Measurements from ENCODE around the gene SP3. TPM values are rescaled to one million over a fixed set of nuclear protein-coding genes. Genes with fewer than 3 reads are reported as not detected.

SP3 gene
- total and polyA plus RNA-seq, 9 of the 15 experiments (the other 6 are each of a cell fraction or from before 2014, with no cell fraction given), result 12.0 to 106 (median 74.9) TPM

- TF ChIP-seq TCF15 (CRISPR knock-in tag; IDR thresholded peaks at IDR 0.05) (no peak), TEAD4 (IDR thresholded peaks at IDR 0.05; ENCODE audit: low read length) (peak; percentile 96), TEAD4 (CRISPR knock-in tag; IDR thresholded peaks at IDR 0.05; ENCODE audit: borderline replicate concordance) (no peak), ATF7 (IDR thresholded peaks at IDR 0.05) (peak; percentile 72; the same call in 1 of the 2 replicates), POLR2AphosphoS2 (IDR thresholded peaks at IDR 0.05; ENCODE audit: low read length) (no peak), ZNF24 (IDR thresholded peaks at IDR 0.05) (peak; percentile 86), ETV5 (CRISPR knock-in tag; IDR thresholded peaks at IDR 0.05; ENCODE audit: low read depth) (no peak; the same call in 1 of the 2 replicates), ZBTB7A (IDR thresholded peaks at IDR 0.05; ENCODE audit: borderline replicate concordance, control insufficient read depth, low read depth, low read length) (no peak), NEUROD1 (IDR thresholded peaks at IDR 0.05; ENCODE audit: borderline replicate concordance, low read depth, low read length, partially characterized antibody) (no peak), HDAC1 (IDR thresholded peaks at IDR 0.05) (no peak), TSC22D4 (tag; IDR thresholded peaks at IDR 0.05) (no peak), PHF20 (IDR thresholded peaks at IDR 0.05; ENCODE audit: partially characterized antibody) (no peak), ARID1B (IDR thresholded peaks at IDR 0.05) (peak; percentile 97), PHF21A (IDR thresholded peaks at IDR 0.05; ENCODE audit: borderline replicate concordance, low read depth) (no peak), RAD51 (IDR thresholded peaks at IDR 0.05; ENCODE audit: borderline replicate concordance, low read depth) (no peak), SRSF3 (IDR thresholded peaks at IDR 0.05; ENCODE audit: insufficient read depth, low read length) (no peak), ZKSCAN3 (CRISPR knock-in tag; IDR thresholded peaks at IDR 0.05) (no peak), DLX4 (CRISPR knock-in tag; IDR thresholded peaks at IDR 0.05) (no peak), ID3 (CRISPR knock-in tag; IDR thresholded peaks at IDR 0.05) (no peak), ID3 (tag; IDR thresholded peaks at IDR 0.05) (peak; percentile 89), CREB5 (CRISPR knock-in tag; IDR thresholded peaks at IDR 0.05) (no peak), FOXM1 (IDR thresholded peaks at IDR 0.05; ENCODE audit: low read depth) (peak; percentile 84), FOXM1 (CRISPR knock-in tag; IDR thresholded peaks at IDR 0.05; ENCODE audit: low read depth) (no peak), PTBP1 (IDR thresholded peaks at IDR 0.05; ENCODE audit: low read depth, low read length) (no peak), PHTF2 (CRISPR knock-in tag; IDR thresholded peaks at IDR 0.05) (no peak), RFX7 (CRISPR knock-in tag; IDR thresholded peaks at IDR 0.05) (no peak), MLLT1 (IDR thresholded peaks at IDR 0.05) (no peak)
Measured at GRCh38 chr2:173891315-173892037, 73.7 kb downstream of the SP3 start (continued).

All from K562 (cell line).